HL-60/S4 treated with retinoic acid at 250 ng/mL for 4 days and 3 days (cell line): ENCODE measurements around the gene UBIAD1.
"Not testable (repeated sequence)": the region's sequence is repeated elsewhere in the genome, so short reads cannot be mapped to it uniquely, and the experiment has no call there.

Experiments used
- in situ Hi-C: fragments of 300-500 bp; cut with MboI; formaldehyde crosslinking; loops from 2 replicates; pipeline ENCODE4 v1.7.0; 2022; ENCODE audit warnings: low sequenced_read_pairs

The UBIAD1 gene

DNA sequence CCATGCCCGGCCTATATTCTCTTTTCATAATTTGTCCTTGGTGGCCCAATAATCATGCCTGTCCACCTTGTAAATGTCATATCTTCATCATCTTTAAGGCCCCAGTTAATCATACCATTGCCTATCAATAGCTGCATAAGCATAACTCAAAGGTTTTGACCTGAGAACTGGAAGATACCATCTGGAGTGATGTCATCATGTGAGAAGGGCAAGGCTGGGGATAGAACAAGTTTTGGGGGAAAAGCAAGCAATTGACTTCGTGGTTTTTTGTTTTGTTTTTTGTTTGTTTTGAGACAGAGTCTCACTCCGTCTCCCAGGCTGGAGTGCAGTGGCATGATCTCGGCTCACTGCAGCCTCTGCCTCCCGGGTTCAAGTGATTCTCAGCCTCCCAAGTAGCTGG lies 6.2 kb downstream of the UBIAD1 start:
- in situ Hi-C loops, result no loop called here

DNA sequence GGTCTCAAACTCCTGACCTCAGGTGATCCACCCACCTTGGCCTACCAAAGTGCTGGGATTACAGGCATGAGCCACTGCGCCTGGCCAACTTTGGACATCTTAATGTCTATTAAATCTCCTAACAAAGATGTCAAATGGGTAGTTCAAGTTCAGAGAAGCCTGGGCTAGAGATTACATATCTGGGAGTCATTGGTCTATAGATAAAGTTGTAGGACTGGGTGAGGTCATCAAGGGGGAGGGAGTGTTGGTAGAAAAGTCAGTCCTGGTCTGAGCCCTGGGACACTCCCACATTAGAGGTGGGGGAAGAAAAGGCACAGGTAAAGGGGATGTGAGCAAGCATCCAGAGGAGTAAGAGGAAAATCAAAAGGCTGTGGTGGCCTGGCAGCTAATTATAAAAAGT lies 6.6 kb downstream of the UBIAD1 start:
- in situ Hi-C loops, result no loop called here

DNA sequence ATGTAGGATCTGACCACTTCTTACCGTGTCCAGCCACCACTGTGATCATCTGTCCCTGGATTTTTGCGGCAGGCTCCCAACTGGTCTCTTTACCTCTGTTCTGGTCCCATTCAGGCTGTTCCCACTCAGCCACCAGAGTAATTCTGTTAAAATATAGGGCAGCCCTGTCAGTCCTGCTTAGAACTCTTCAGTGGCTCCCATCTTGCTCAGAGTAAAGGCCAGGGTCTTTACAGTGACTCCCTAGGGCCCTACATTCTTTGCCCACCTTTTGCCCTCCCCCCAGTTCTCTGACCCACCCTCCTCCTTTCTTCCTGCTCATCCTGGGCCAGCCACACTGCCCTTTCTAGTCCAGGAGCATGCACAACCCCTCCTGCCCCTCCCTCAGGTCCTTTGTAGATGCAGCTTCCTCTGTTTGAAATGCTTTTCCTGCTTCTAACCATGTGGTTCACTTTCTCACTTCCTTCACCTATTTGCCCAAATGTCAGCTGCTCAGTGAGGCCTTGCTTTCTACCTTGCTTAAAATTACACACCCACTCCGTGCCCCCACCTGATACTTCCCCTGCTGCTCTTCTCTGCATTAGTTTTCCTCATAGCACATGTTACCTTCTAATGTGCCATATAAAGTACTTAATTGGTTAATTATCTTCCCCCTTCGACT lies 7.8 kb downstream of the UBIAD1 start:
- in situ Hi-C loops, result no loop called here

DNA sequence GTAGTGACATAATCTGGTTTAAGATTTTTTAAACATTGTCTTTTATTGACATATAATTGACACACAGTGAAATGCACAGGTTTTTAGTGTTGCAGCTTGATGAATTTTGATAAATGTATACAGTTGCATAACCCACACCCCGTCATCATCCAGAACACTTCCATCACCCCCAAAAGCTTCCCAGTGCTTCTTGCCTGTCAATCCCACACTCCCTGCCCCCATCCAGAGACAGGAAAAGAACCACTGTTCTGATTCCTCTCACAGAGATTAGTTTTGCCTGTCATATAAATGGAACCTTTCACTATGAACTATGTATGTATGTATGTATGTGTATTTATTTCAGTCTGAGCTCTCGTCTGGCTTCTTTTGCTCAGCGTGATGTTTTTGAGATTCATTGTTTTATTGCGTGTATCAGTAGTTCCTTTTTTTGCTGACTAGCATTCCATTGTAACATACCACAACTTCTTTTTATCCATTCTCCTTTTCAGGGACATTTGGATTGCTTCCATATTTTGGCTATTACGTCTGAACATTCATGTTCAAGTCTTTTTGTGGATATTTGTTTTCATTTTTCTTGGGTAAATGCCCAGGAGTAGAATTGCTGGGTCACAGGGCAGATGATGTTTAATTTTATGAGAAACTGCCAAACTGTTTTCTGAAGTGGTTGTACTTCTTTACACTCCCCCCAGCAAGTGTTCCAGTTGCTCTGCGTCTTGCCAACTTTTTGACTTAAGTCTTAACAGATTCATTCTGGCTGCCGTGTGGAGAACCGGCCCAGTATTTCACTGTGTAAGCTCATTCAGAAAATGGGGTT lies 8.7 kb downstream of the UBIAD1 start:
- in situ Hi-C loops, result no loop called here

DNA sequence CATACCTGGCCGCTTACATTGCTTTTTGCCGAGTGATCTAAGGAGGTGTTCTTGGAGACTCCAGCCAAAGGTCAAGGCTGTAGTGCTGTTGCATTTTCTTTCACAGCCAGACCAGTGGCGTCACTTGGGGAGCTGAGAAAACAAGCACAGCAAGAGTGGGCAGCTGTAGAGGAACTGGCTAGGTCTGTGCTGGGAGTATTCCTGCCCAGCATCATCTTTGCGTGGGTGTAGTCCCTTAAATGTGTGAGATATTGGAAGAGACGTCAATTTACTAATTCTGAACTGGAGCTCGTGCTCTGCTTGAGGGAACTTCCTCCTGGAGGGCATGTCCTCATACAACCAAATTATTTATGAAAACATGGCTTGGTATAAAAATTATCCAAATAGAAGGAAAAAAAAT lies 10.2 kb downstream of the UBIAD1 start:
- in situ Hi-C loops, result no loop called here

DNA sequence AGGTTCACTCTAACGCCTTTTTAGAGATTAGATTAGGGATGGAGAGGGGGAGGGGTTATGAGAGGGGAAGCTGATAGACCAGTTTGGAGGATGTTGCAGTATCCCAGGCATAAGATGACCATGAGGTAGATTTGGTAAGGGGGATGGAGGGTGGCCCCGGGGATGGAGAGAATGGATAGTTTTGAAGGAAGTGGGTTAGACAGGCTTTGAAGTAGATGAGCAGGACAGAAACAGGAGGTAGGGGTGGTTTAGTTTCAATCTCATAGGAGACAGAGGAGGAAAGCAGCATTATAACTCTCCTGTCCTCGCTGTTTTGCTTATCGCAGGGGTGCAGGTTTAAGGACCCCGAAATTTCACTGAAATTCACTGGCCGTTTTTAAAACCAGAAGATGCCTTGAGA lies 11.8 kb downstream of the UBIAD1 start:
- in situ Hi-C loops, result no loop called here

DNA sequence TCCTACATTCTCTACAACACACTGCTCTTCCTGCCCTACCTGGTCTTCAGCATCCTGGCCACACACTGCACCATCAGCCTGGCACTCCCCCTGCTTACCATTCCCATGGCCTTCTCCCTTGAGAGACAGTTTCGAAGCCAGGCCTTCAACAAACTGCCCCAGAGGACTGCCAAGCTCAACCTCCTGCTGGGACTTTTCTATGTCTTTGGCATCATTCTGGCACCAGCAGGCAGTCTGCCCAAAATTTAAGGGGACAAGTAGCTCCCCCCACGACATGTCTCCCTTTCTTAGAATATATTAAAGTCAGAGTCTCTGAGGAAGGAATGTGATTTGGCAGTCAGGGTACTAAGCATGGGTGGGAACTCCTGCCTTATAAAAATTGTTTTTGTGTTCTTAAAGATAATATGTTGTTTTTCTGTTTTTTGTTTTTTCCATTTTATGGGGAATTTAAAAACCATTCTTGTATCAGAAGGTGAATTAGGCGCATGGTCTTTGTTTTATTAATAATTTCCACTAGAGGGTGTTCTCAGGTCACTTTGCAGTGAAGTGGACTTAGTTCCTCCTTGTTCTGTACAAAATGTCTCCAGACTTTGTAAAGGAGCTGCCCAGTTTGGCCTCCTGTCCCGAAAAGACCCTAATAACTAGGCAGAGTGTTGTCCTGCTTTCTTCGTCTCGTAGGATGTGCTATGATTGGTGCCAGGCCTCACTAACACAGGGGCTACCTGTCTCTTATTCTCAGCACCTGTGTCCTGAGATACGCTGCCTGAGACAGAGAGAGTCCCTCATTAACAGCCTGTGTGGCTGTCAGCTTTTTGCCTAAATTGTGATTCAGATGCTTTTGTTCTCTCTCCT lies 13.1 kb downstream of the UBIAD1 start:
- in situ Hi-C loops, result no loop called here

DNA sequence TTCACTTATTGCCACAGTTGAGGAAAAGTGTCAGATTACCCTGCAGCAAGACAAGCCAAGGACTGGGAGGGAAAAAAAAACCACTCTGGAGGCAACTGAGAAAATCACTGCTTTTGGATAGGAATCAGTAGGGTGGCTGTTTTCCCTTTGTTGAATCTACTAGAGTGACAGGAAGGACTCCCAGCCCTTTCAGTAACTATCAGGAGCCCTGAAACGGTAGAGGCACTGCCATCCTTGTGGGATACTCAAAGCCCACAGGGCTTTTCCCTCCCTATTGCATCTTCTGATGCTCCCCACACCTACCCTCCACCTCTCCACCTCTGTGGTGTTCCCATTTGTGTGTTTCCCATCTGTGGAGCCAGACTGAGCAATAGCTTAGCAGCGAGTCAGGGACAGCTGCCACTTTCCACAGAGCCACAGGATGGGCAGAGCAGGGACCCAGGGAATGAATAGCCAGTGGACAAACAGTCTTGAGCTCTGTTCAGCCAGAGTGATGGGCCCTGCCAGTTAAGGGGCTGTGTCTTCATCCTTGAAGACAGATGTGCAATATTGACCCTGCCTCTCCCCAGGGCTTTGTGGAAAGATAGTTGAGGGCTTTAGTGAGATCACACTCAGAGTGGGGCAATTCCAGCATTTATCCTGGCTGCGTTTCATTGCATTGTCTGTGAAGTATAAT lies 13.9 kb downstream of the UBIAD1 start:
- in situ Hi-C loops, result no loop called here

DNA sequence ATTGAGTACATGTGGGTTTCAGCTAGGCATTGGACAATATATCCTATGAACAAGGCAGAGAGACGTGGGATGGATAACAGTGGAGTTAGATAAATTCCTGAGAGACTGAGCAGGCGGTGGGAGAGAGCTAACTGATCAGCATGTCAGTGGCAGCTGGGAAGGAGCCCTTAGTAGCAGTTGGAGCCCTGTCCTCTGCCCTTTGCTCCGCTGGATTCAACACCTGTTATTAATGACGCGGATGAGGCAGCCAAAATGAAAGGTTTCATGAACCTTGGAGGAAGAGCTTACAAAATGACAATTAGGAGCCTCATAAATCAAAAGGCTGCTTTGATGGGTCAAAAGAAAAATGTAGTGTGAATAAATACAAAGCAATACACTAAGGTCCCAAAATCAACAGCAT lies 16.1 kb downstream of the UBIAD1 start:
- in situ Hi-C loops, result no loop called here

DNA sequence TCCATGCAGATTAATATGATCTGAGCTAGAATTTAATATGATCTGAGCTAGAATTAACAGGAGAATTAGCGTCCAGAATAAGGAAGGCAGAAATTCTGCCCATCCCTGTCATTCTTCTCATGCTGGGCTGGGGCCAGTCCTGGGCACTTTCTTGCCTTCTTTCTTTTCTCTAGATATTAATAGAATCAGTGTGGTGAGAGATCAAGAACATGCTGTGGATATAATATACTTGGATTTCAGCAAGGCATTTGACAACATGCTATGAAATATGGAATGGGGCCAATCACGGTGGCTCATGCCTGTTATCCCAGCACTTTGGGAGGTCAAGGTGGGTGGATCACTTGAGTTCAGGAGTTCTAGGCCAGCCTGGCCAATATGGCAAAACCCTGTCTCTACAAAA lies 18.1 kb downstream of the UBIAD1 start:
- in situ Hi-C loops, result no loop called here

DNA sequence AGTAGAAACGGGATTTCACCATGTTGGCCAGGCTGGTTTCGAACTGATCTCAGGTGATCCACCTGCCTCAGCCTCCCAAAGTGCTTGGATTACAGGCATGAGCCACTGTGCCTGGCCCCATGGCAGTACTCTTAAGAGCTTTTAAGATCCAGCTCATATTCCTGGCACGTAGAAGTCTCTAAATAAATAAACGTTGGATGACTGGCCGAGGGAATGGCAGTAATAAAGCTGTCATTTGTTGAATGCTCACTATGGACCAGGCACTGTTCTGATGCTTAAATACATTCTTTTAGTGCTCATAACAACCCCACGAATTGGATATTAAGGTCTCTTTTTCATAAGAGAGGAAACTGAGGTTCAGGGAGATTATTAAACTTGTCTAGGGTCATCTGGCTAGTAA lies 20.9 kb downstream of the UBIAD1 start:
- in situ Hi-C loops, result no loop called here

DNA sequence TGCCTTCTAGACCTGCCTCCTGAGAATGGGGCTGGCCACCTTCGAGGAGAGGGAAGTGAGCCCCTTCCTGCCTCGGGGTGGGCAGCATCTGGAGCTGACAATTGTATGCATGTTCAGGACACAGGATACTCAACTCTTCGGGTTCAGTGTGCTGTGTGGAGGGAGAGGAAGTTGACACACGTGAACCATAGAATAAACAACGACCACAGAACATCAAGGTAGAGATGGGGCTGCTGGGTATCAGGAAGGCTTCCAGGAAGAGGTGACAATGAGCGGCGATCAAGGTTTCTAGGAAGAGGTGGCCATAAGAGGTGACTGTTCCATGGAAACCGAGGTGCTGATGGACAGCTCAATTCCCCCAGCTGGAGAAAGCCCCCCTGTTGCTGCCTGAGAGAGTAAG lies 22.0 kb downstream of the UBIAD1 start:
- in situ Hi-C loops, result no loop called here

DNA sequence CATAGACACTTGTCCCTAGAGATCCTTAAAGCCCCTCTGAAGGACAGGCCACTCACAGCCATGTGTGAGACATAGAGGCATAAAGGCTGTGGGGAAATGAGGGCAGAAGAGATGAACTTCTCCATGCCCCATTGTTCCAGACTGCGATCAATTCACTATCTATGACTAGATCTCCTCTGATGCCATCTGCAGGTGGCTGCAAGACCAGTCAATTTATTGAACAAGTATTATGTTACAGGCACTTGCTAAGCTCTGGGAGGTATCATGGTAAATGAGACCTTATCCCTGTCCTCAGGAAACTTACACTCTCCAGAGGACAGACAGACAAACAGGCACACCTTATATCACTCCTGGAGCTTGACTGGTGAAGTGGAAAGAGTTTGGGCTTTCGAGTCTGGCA lies 22.9 kb downstream of the UBIAD1 start:
- in situ Hi-C loops, result no loop called here

DNA sequence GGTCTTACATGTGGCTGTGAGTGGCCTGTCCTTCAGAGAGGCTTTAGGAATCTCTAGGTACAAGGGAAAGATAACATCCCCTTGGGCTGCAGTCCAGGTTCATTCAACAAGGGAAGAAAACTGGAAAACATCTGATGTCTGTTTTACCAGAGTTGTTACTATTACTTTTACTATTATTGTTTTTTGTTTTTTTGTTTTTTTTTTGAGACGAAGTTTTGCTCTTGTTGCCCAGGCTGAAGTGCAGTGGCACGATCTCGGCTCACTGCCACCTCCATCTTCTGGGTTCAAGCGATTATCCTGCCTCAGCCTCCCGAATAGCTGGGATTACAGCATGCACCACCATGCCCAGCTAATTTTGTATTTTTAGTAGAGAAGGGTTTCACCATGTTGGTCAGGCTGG lies 24.8 kb downstream of the UBIAD1 start:
- in situ Hi-C loops, result not testable (repeated sequence)

DNA sequence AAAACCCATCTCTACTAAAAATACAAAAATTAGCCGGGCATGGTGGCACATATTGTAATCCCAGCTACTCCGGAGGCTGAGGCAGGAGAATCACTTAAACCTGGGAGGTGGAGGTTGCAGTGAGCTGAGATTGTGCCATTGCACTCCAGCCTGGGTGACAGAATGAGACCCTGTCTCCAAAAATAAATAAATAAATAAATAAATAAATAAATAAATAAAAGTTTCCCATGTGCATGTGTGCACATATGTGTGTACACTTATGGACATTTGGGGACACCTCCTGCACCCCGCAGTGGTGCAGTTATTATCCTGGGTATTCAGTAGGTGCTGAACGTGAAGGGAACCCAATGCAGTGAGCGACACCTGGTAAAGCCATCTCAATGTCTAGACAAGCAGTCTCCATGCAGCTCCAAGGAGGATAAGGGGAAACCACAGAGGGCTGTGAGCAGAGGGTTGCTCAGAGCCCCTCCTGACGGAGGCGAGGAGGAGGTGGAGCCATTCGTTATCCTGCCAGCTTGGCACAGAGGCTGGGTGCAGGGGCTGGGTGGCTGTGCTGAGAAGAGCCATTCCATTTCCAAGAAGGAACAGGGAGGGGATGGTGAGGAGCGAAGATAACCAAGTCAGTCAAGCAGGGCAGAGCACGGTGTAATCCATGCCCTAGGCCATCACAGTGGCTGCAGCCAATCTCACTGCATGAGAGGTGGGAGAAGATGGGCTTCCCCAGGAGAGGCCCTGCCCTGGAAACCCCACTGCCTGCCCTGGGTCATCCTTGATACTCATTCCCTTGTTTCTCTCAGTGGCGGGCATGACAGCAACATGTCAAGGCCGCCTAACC lies 25.6 kb downstream of the UBIAD1 start:
- in situ Hi-C loops, result no loop called here

DNA sequence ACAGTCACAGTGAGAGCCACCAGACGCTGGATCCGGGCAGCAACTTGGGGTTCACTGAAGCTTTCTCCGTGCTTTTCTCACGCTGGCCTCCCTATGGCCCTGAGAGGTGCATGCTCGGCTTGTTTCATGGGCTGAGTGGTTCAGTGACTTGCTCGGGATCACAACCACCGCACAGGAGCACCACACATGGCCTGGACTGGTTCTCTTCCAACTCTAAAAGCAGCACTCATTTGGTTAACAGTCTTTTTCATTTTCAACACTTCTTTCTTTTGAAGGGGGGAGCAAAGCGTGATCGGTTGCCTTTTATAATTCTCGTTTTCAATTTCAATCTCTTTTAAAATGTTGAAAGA lies 26.2 kb downstream of the UBIAD1 start:
- in situ Hi-C loops, result no loop called here

DNA sequence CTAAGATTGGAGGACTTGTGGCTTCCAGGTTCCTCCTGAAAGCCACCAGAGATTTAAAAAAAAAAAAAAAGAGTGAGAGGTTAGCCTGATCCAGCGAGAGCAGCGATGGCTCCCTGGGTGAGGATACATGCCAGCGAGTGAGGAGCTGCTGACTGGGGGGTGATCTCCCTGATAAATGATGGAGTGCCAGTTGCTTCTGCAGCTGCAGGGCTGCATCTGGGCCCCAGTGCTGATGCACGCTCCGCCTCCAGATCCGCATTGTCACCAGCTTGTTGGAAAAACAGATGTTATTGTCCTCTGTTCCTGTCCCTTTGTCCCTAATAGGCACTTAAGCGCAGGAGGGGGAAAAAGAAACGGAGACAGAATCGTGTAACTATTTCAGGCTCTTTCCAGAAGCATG lies 28.6 kb downstream of the UBIAD1 start:
- in situ Hi-C loops, result no loop called here

DNA sequence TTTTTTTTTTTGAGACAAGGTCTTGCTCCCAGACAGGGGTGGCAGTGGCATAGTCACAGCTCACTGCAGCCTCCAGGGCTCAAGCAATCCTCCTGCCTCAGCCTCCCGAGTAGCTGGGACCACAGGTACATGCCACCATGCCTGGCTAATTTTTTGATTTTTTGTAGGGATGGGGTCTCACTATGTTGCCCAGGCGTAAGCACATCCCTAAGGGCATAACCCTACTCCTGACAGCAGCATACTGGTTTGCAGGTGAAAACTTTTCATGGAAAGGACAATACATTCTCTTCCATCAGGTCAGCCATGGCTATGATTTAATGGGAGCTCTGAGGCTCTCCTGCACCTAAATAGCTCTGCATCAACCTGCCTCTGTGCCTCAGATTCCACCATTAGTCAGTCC lies 29.4 kb downstream of the UBIAD1 start:
- in situ Hi-C loops, result no loop called here

DNA sequence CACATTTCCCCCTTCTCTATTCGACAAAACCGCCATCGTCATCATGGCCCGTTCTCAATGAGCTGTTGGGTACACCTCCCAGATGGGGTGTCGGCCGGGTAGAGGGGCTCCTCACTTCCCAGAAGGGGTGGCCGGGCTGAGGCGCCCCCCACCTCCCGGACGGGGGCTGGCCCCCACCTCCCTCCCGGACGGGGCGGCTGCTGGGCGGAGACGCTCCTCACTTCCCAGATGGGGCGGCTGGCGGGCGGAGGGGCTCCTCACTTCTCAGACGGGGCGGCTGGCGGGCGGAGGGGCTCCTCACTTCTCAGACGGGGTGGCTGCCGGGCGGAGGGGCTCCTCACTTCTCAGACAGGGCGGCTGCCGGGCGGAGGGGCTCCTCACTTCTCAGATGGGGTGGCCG lies 32.5 kb downstream of the UBIAD1 start:
- in situ Hi-C loops, result not testable (repeated sequence)

DNA sequence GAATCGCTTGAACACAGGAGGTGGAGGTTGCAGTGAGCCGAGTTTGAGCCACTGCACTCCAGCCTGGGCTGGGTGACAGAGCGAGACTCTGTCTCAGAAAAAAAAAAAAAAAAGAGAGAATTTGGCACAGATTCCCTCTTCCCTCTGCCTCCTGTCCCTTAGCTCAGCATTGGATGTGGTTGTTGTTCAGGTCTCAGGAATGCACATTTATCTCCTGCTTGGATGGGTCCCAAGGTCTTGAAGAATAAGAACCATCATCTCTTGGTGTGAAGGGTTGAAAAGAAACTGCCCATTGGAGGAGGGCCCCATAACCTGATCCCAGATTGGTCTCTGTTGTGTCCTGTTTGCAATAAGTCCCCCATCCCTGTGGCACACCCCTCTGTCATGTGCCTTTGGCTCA lies 34.9 kb downstream of the UBIAD1 start:
- in situ Hi-C loops, result no loop called here
